ENCODE results near the gene ATAD1.

The ATAD1 gene

GRCh38 chr10:87723500-87723899 lies 94.5 kb downstream of the ATAD1 start:
- TF ChIP-seq ZBTB7A (IDR thresholded peaks at IDR 0.05; ENCODE audit: low read depth) (no peak), MAX (IDR thresholded peaks at IDR 0.05) (no peak), YY1 (IDR thresholded peaks at IDR 0.05; ENCODE audit: low read depth) (no peak), CEBPB (IDR thresholded peaks at IDR 0.05) (no peak), USF1 (IDR thresholded peaks at IDR 0.05) (no peak), REST (IDR thresholded peaks at IDR 0.05; ENCODE audit: low read depth) (no peak), TAF1 (IDR thresholded peaks at IDR 0.05; ENCODE audit: low read depth) (no peak), FOXM1 (IDR thresholded peaks at IDR 0.05; ENCODE audit: borderline replicate concordance, low read depth) (no peak), EGR1 (IDR thresholded peaks at IDR 0.05) (no peak), CREB1 (IDR thresholded peaks at IDR 0.05; ENCODE audit: low read depth) (no peak)

GRCh38 chr10:87722716-87723115 lies 95.3 kb downstream of the ATAD1 start:
- TF ChIP-seq CEBPB (IDR thresholded peaks at IDR 0.05) (no peak), USF1 (IDR thresholded peaks at IDR 0.05) (no peak), NFIC (IDR thresholded peaks at IDR 0.05) (no peak), TEAD4 (IDR thresholded peaks at IDR 0.05) (no peak), MAX (IDR thresholded peaks at IDR 0.05) (no peak), RAD21 (IDR thresholded peaks at IDR 0.05; ENCODE audit: low read depth) (no peak), CREB1 (IDR thresholded peaks at IDR 0.05; ENCODE audit: low read depth) (no peak), TAF1 (IDR thresholded peaks at IDR 0.05; ENCODE audit: low read depth) (no peak), REST (IDR thresholded peaks at IDR 0.05; ENCODE audit: low read depth) (no peak), TCF12 (IDR thresholded peaks at IDR 0.05; ENCODE audit: low read depth) (no peak), EP300 (IDR thresholded peaks at IDR 0.05; ENCODE audit: borderline replicate concordance) (no peak), ZBTB7A (IDR thresholded peaks at IDR 0.05; ENCODE audit: low read depth) (no peak), EGR1 (IDR thresholded peaks at IDR 0.05) (no peak), FOXM1 (IDR thresholded peaks at IDR 0.05; ENCODE audit: borderline replicate concordance, low read depth) (no peak), YY1 (IDR thresholded peaks at IDR 0.05; ENCODE audit: low read depth) (no peak)

- TF ChIP-seq CREB1 (IDR thresholded peaks at IDR 0.05; ENCODE audit: low read depth): no peak
- no peak for TF ChIP-seq YY1 (IDR thresholded peaks at IDR 0.05; ENCODE audit: low read depth)
- TF ChIP-seq REST (IDR thresholded peaks at IDR 0.05; ENCODE audit: low read depth): no peak
Measured at GRCh38 chr10:87721781-87722180, 96.2 kb downstream of the ATAD1 start.

GRCh38 chr10:87720665-87721064 lies 97.4 kb downstream of the ATAD1 start:
- TF ChIP-seq TEAD4 (IDR thresholded peaks at IDR 0.05) (no peak), MAX (IDR thresholded peaks at IDR 0.05) (no peak), NFIC (IDR thresholded peaks at IDR 0.05) (no peak), FOXM1 (IDR thresholded peaks at IDR 0.05; ENCODE audit: borderline replicate concordance, low read depth) (no peak), CEBPB (IDR thresholded peaks at IDR 0.05) (no peak)

- no peak for TF ChIP-seq TAF1 (IDR thresholded peaks at IDR 0.05; ENCODE audit: low read depth)
- no peak for TF ChIP-seq CEBPB (IDR thresholded peaks at IDR 0.05)
- TF ChIP-seq ZBTB7A (IDR thresholded peaks at IDR 0.05; ENCODE audit: low read depth): no peak
Measured at GRCh38 chr10:87716348-87716670, 101.7 kb downstream of the ATAD1 start.

Data from Ishikawa (cell line).